Fibroblast of pulmonary artery (primary cell): ENCODE data around the gene ZSWIM2.

Source experiments
- DNase-seq: peaks from one replicate; pipeline ENCODE4 v3.0.0-alpha.2; 2010; ENCODE audit warnings: low read depth
- H3K4me3 ChIP-seq: replicated peaks from 2 replicates; pipeline ENCODE4 v1.5.1; 2011; ENCODE audit warnings: low read depth, mild to moderate bottlenecking, control low read depth, low read length, moderate library complexity
- TF ChIP-seq, protein P1 (sequence below): IDR thresholded peaks from 2 replicates; pipeline ENCODE4 v1.5.1; 2011; ENCODE audit warnings: mild to moderate bottlenecking, control low read depth, low read length, inconsistent platforms; ENCODE audit errors: missing control alignments

Gene ZSWIM2

GRCh38 chr2:186852508-186852907, 3.5 kb upstream of the ZSWIM2 start:
- TF ChIP-seq, protein P1, sequence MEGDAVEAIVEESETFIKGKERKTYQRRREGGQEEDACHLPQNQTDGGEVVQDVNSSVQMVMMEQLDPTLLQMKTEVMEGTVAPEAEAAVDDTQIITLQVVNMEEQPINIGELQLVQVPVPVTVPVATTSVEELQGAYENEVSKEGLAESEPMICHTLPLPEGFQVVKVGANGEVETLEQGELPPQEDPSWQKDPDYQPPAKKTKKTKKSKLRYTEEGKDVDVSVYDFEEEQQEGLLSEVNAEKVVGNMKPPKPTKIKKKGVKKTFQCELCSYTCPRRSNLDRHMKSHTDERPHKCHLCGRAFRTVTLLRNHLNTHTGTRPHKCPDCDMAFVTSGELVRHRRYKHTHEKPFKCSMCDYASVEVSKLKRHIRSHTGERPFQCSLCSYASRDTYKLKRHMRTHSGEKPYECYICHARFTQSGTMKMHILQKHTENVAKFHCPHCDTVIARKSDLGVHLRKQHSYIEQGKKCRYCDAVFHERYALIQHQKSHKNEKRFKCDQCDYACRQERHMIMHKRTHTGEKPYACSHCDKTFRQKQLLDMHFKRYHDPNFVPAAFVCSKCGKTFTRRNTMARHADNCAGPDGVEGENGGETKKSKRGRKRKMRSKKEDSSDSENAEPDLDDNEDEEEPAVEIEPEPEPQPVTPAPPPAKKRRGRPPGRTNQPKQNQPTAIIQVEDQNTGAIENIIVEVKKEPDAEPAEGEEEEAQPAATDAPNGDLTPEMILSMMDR: no peak
- DNase-seq: no peak
- H3K4me3 ChIP-seq: no peak overlapping the region

DNA sequence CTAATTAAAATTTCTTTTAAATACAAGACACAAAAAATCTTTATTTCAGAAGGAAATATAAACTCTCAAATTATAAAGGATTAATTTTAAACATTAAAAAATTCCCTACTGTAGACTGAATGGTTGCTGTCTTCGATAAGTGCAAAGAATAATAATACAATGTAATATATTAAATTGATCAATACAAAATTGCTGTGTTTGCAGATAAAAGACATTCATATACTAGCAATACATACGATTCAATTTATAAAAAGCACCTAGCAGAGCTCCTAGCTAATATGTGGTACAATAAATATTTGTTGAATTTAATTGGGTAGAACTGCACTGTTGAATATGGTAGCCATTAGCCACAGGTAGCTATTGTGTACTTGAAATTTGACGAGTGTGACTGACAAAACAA, 6.6 kb downstream of the ZSWIM2 start:
- no peak overlapping the region for H3K4me3 ChIP-seq
- DNase-seq: no peak
- TF ChIP-seq, protein P1: no peak

GRCh38 chr2:186841940-186842339, 7.0 kb downstream of the ZSWIM2 start:
- DNase-seq: peak; percentile 48
- TF ChIP-seq, protein P1: no peak
- H3K4me3 ChIP-seq: no peak overlapping the region

DNA sequence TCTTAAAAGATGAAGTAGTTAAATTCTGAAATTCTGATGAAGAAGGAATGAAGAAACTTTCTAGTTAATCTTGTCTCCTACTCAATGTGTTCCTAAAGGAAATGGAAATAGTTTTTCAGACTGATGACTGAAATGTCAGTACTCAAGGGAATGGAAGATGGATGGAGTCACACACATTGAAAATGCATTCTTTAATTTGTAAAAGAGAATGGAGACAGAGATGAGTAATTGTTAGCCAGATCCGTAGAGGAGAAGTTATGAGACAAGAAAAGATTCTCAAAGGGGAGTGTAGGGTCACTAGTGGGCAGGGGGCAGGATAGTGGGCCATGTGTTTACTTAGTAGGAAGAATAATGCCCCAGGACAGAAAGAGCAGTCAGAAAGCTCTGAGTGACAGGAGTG, 13.3 kb downstream of the ZSWIM2 start:
- no peak overlapping the region for H3K4me3 ChIP-seq
- no peak for DNase-seq
- TF ChIP-seq, protein P1: no peak

GRCh38 chr2:186827862-186828492, 21.0 kb downstream of the ZSWIM2 start:
- TF ChIP-seq, protein P1: no peak
- no peak for DNase-seq
- no peak overlapping the region for H3K4me3 ChIP-seq

DNA sequence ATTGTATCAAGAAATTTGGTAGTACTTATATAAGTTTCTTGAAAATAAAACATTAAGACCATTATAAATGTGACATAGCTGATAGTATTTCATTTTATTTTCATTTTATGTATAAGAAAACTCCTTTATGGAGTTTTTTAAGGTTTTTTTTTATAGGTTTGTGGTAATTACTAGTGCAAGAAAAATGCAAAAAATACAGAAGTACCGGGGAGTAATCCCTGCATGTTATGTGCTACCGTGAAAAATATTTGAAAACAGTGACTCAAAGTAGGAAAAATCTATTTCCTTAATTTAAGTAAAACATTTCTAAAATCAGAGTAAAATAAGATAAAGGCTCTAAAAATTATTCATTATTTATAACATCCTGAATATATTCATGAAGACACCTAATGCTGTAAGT, 21.6 kb downstream of the ZSWIM2 start:
- no peak for DNase-seq

More for the DNA sequence above, 21.6 kb downstream of the ZSWIM2 start:
- TF ChIP-seq, protein P1: no peak
- no peak overlapping the region for H3K4me3 ChIP-seq
